ENCODE results near the gene CRB1. TPM values are rescaled to one million over a fixed set of nuclear protein-coding genes. Genes with fewer than 3 reads are reported as not detected.

The CRB1 gene
- total and polyA plus RNA-seq, 2 experiments from 2014 or later: 0.27 to 0.56 TPM

DNA sequence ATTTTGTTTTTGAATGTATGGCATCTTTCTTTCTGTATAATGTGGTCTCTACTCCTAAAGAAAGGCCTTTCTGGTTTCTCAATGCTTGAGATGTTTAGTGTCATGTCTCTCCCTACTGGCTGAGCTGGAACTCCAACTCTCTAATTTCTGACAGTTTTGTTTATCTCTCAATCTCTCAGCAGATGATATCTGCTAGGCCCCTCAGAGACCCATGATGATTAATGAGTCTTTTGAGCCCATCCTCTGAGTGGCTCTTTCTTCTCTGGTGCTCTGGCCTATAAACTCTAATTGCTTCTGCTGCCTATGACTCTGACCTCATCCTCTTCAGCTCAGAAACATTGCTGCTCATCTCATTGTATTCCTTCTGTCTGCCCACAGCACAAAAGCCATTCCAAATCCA lies 46.6 kb downstream of the CRB1 start:
- H3K27ac ChIP-seq (ENCODE audit: low read depth): no peak overlapping the region
- no peaks in the 10 kb centered on the region for H4K20me1 ChIP-seq (replicated peaks; ENCODE audit: insufficient read depth)

More for the DNA sequence above, 46.6 kb downstream of the CRB1 start:
- H3K27ac Mint-ChIP-seq: no peak overlapping the region
- TF ChIP-seq, protein P1, sequence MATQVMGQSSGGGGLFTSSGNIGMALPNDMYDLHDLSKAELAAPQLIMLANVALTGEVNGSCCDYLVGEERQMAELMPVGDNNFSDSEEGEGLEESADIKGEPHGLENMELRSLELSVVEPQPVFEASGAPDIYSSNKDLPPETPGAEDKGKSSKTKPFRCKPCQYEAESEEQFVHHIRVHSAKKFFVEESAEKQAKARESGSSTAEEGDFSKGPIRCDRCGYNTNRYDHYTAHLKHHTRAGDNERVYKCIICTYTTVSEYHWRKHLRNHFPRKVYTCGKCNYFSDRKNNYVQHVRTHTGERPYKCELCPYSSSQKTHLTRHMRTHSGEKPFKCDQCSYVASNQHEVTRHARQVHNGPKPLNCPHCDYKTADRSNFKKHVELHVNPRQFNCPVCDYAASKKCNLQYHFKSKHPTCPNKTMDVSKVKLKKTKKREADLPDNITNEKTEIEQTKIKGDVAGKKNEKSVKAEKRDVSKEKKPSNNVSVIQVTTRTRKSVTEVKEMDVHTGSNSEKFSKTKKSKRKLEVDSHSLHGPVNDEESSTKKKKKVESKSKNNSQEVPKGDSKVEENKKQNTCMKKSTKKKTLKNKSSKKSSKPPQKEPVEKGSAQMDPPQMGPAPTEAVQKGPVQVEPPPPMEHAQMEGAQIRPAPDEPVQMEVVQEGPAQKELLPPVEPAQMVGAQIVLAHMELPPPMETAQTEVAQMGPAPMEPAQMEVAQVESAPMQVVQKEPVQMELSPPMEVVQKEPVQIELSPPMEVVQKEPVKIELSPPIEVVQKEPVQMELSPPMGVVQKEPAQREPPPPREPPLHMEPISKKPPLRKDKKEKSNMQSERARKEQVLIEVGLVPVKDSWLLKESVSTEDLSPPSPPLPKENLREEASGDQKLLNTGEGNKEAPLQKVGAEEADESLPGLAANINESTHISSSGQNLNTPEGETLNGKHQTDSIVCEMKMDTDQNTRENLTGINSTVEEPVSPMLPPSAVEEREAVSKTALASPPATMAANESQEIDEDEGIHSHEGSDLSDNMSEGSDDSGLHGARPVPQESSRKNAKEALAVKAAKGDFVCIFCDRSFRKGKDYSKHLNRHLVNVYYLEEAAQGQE (IDR thresholded peaks at IDR 0.05; ENCODE audit: unreplicated experiment): no peak
- TF ChIP-seq JUNB (IDR thresholded peaks at IDR 0.05; ENCODE audit: unreplicated experiment) (no peak), POLR2AphosphoS5 (IDR thresholded peaks at IDR 0.05; ENCODE audit: low read depth) (no peak), STAT1 (IDR thresholded peaks at IDR 0.05; ENCODE audit: unreplicated experiment) (no peak), EZH2phosphoT487 (IDR thresholded peaks at IDR 0.05; ENCODE audit: unreplicated experiment) (no peak), ZNF331 (CRISPR knock-in tag; IDR thresholded peaks at IDR 0.05; ENCODE audit: low read depth) (no peak)
- TF ChIP-seq, protein P2, sequence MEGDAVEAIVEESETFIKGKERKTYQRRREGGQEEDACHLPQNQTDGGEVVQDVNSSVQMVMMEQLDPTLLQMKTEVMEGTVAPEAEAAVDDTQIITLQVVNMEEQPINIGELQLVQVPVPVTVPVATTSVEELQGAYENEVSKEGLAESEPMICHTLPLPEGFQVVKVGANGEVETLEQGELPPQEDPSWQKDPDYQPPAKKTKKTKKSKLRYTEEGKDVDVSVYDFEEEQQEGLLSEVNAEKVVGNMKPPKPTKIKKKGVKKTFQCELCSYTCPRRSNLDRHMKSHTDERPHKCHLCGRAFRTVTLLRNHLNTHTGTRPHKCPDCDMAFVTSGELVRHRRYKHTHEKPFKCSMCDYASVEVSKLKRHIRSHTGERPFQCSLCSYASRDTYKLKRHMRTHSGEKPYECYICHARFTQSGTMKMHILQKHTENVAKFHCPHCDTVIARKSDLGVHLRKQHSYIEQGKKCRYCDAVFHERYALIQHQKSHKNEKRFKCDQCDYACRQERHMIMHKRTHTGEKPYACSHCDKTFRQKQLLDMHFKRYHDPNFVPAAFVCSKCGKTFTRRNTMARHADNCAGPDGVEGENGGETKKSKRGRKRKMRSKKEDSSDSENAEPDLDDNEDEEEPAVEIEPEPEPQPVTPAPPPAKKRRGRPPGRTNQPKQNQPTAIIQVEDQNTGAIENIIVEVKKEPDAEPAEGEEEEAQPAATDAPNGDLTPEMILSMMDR (conservative IDR thresholded peaks at IDR 0.05; ENCODE audit: low read depth in 2 of 2): peak; percentile 11 to 38; a peak in 2 of 4 replicates
- TF ChIP-seq, protein P3, sequence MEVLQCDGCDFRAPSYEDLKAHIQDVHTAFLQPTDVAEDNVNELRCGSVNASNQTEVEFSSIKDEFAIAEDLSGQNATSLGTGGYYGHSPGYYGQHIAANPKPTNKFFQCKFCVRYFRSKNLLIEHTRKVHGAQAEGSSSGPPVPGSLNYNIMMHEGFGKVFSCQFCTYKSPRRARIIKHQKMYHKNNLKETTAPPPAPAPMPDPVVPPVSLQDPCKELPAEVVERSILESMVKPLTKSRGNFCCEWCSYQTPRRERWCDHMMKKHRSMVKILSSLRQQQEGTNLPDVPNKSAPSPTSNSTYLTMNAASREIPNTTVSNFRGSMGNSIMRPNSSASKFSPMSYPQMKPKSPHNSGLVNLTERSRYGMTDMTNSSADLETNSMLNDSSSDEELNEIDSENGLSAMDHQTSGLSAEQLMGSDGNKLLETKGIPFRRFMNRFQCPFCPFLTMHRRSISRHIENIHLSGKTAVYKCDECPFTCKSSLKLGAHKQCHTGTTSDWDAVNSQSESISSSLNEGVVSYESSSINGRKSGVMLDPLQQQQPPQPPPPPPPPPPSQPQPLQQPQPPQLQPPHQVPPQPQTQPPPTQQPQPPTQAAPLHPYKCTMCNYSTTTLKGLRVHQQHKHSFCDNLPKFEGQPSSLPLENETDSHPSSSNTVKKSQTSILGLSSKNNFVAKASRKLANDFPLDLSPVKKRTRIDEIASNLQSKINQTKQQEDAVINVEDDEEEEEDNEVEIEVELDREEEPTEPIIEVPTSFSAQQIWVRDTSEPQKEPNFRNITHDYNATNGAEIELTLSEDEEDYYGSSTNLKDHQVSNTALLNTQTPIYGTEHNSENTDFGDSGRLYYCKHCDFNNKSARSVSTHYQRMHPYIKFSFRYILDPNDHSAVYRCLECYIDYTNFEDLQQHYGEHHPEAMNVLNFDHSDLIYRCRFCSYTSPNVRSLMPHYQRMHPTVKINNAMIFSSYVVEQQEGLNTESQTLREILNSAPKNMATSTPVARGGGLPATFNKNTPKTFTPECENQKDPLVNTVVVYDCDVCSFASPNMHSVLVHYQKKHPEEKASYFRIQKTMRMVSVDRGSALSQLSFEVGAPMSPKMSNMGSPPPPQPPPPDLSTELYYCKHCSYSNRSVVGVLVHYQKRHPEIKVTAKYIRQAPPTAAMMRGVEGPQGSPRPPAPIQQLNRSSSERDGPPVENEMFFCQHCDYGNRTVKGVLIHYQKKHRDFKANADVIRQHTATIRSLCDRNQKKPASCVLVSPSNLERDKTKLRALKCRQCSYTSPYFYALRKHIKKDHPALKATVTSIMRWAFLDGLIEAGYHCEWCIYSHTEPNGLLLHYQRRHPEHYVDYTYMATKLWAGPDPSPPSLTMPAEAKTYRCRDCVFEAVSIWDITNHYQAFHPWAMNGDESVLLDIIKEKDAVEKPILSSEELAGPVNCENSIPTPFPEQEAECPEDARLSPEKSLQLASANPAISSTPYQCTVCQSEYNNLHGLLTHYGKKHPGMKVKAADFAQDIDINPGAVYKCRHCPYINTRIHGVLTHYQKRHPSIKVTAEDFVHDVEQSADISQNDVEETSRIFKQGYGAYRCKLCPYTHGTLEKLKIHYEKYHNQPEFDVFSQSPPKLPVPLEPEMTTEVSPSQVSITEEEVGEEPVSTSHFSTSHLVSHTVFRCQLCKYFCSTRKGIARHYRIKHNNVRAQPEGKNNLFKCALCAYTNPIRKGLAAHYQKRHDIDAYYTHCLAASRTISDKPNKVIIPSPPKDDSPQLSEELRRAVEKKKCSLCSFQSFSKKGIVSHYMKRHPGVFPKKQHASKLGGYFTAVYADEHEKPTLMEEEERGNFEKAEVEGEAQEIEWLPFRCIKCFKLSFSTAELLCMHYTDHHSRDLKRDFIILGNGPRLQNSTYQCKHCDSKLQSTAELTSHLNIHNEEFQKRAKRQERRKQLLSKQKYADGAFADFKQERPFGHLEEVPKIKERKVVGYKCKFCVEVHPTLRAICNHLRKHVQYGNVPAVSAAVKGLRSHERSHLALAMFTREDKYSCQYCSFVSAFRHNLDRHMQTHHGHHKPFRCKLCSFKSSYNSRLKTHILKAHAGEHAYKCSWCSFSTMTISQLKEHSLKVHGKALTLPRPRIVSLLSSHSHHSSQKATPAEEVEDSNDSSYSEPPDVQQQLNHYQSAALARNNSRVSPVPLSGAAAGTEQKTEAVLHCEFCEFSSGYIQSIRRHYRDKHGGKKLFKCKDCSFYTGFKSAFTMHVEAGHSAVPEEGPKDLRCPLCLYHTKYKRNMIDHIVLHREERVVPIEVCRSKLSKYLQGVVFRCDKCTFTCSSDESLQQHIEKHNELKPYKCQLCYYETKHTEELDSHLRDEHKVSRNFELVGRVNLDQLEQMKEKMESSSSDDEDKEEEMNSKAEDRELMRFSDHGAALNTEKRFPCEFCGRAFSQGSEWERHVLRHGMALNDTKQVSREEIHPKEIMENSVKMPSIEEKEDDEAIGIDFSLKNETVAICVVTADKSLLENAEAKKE (CRISPR knock-in tag; IDR thresholded peaks at IDR 0.05): no peak
- TF ChIP-seq, protein P4, sequence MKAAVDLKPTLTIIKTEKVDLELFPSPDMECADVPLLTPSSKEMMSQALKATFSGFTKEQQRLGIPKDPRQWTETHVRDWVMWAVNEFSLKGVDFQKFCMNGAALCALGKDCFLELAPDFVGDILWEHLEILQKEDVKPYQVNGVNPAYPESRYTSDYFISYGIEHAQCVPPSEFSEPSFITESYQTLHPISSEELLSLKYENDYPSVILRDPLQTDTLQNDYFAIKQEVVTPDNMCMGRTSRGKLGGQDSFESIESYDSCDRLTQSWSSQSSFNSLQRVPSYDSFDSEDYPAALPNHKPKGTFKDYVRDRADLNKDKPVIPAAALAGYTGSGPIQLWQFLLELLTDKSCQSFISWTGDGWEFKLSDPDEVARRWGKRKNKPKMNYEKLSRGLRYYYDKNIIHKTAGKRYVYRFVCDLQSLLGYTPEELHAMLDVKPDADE (IDR thresholded peaks at IDR 0.05): no peak
- H3K4me1 Mint-ChIP-seq: no peaks in the 10 kb centered on the region
- Histone ChIP-seq H3K9me2 (ENCODE audit: insufficient read depth) (no peaks in the 10 kb centered on the region; the same call in 1 of the 2 replicates), H3K4me2 (no peak overlapping the region), H2AFZ (no peak overlapping the region), H3K4me1 (ENCODE audit: insufficient read depth) (no peaks in the 10 kb centered on the region), H3K27me3 (ENCODE audit: insufficient read depth) (no peaks in the 10 kb centered on the region), H3K79me2 (replicated peaks; ENCODE audit: insufficient read depth) (no peaks in the 10 kb centered on the region), H3F3A (replicated peaks; ENCODE audit: low read depth) (no peaks in the 10 kb centered on the region), H3K4me3 (no peak overlapping the region), H3K36me3 (ENCODE audit: insufficient read depth) (no peaks in the 10 kb centered on the region)
- DNase-seq (ENCODE audit: low spot score) (no peak), ATAC-seq (no peak)
- no peaks in the 10 kb centered on the region for H3K27me3 Mint-ChIP-seq (ENCODE audit: insufficient read depth, low read depth, poor library complexity)
- H3K4me3 Mint-ChIP-seq: no peak overlapping the region
- no peaks in the 10 kb centered on the region for H3K36me3 Mint-ChIP-seq (ENCODE audit: low read depth)
- H3K9me3 Mint-ChIP-seq: no peaks in the 10 kb centered on the region
